ENCODE data around the gene TAS2R31. TPM values are rescaled to one million over a fixed set of nuclear protein-coding genes. Genes with fewer than 3 reads are reported as not detected.
"Not testable (repeated sequence)": the region's sequence is repeated elsewhere in the genome, so short reads cannot be mapped to it uniquely, and the experiment has no call there.

The TAS2R31 gene
- total and polyA plus RNA-seq, 10 of the 15 experiments (the other 5 are each of a cell fraction or from before 2014, with no cell fraction given), result 0.09 to 4.9 (median 0.77) TPM

DNA sequence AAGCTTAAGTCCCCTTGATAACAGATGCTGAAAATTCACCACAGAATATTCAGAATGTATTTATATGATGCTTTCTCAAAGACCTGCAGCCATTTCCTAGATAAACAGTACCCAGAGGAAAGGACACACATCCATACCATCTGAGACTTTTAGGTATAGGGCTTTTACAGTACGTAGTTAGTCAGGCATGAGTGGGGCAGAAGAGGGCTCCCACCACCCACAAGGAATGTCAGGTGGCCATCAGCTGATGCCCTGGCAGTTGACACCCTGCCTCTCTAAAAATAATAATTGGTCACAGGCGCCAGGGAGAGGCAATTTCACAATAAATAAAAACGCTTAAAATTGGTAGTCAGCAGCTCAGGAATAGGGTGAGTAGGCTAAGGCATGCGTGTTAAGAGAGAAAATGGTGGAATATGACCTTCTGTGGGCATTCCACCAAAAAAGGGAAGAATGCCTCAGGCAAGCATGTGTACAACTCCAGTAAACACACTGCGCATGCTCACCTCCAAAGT lies 38.7 kb upstream of the TAS2R31 start:
- Histone ChIP-seq H4K20me1 (ENCODE audit: control insufficient read depth, insufficient read depth) (no peaks in the 10 kb centered on the region), H3K36me3 (ENCODE audit: control insufficient read depth in 2 of 2, insufficient read depth in 2 of 2, low read length in 1 of 2) (no peaks in the 10 kb centered on the region), H3K27me3 (replicated peaks in 1 of 2; ENCODE audit: control insufficient read depth in 2 of 2, insufficient read depth in 2 of 2, low read length in 1 of 2) (no peaks in the 10 kb centered on the region), H3K4me3 (no peak overlapping the region), H3K79me2 (ENCODE audit: control insufficient read depth, insufficient read depth, low read length) (no peaks in the 10 kb centered on the region), H3K9ac (ENCODE audit: control insufficient read depth, insufficient read depth, low read length) (no peak overlapping the region), H2AFZ (ENCODE audit: control insufficient read depth, low read depth, low read length) (no peak overlapping the region), H3K9me3 (replicated peaks; ENCODE audit: control insufficient read depth, insufficient read depth, low read length) (no peaks in the 10 kb centered on the region; the same call in 2 of the 3 replicates), H3K27ac (ENCODE audit: control insufficient read depth, insufficient read depth) (no peak overlapping the region), H3K4me1 (ENCODE audit: control insufficient read depth, insufficient read depth, low read length) (no peaks in the 10 kb centered on the region), H3K4me2 (ENCODE audit: control insufficient read depth, insufficient read depth) (no peak overlapping the region)
- intact Hi-C loops (cut with micrococcal nuclease; ENCODE audit: unreplicated experiment), result loop anchor here (1.0 kb wide), 1 partner anchor 55 kb away; no protein-coding TSS in a partner anchor
- BruUV-seq (replicated peaks), result no TSS peak
- ChIA-PET POLR2A (no interaction called here), CTCF (no interaction called here), RAD21 (ENCODE audit: unreplicated experiment) (no interaction called here), SMC1A (ENCODE audit: uncharacterized antibody, unreplicated experiment) (no interaction called here)
- 85% methylated on average over 5 of the region's 5 CpGs for WGBS (ENCODE audit: insufficient coverage, insufficient replicate concordance, low lambda C conversion rate, missing lambda C conversion rate)
- FAIRE-seq (no peak), ATAC-seq (no peak), DNase-seq (ENCODE audit: low read depth, low spot score) (no peak)
- TF ChIP-seq JUND (IDR thresholded peaks at IDR 0.05; ENCODE audit: low read depth, low read length) (no peak), BRCA1 (IDR thresholded peaks at IDR 0.05; ENCODE audit: low read depth, low read length) (no peak), CHD2 (IDR thresholded peaks at IDR 0.05; ENCODE audit: borderline replicate concordance, low read depth, low read length) (no peak), ZSCAN29 (IDR thresholded peaks at IDR 0.05) (no peak)
- in situ Hi-C loops (cut with MboI), result loop anchor here (5.0 kb wide), 1 partner anchor 53 kb away; no protein-coding TSS in a partner anchor

DNA sequence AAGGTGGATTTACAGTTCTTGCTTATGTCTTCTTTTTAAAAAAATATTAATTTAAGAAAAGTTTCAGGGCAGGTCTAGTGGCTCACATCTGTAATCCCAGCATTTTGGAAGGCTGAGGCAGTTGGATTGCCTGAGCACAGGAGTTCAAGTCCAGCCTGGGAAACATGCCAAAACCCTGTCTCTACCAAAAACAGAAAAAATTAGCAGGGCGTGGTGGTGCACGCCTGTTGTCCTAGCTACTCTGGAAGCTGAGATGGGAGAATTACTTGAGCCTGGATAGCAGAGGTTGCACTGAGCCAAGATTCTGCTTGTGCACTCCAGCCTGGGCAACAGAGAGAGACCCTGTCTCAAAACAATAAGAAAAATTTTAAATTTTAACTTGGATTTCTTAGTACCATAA lies 36.3 kb upstream of the TAS2R31 start:
- BruUV-seq (replicated peaks), result no TSS peak

DNA sequence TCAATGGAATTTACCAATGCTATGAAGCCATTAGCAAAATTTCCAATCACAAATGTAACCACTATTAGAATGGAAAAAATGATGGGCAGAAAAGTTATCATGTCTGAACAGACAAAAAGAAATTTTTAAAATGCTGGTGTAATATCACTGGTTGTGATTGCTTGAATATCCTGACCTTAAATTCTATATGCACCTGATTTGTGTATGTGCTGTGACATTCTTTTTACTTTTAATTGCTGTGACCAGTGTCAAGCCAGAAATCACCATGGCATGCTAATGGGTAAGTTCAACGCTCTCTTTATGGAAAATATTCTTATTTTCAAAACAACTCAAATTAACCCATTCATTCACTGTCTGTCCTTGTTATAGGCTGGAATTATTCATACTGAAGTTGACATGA lies 31.0 kb upstream of the TAS2R31 start, which contains the start of gene TAS2R46:
Gene TAS2R46, minus strand, starts transcription at position 101 of the 400 bp plus-strand sequence. Its CDS starts 0 bp downstream, at position 101.
- H3K4me1 ChIP-seq (ENCODE audit: control insufficient read depth, insufficient read depth, low read length); intact Hi-C loops (cut with micrococcal nuclease; ENCODE audit: unreplicated experiment); H3K27me3 ChIP-seq (replicated peaks in 1 of 2; ENCODE audit: control insufficient read depth in 2 of 2, insufficient read depth in 2 of 2, low read length in 1 of 2); POLR2A ChIA-PET; in situ Hi-C loops (cut with MboI); ATAC-seq; H3K27ac ChIP-seq (ENCODE audit: control insufficient read depth, insufficient read depth); BruUV-seq (replicated peaks); FAIRE-seq; H3K9me3 ChIP-seq (replicated peaks; ENCODE audit: control insufficient read depth, insufficient read depth, low read length); SMC1A ChIA-PET (ENCODE audit: uncharacterized antibody, unreplicated experiment); DNase-seq (ENCODE audit: low read depth, low spot score); H3K4me3 ChIP-seq; H3K9ac ChIP-seq (ENCODE audit: control insufficient read depth, insufficient read depth, low read length); RAD21 ChIA-PET (ENCODE audit: unreplicated experiment); H2AFZ ChIP-seq (ENCODE audit: control insufficient read depth, low read depth, low read length); H3K79me2 ChIP-seq (ENCODE audit: control insufficient read depth, insufficient read depth, low read length); H3K36me3 ChIP-seq (ENCODE audit: control insufficient read depth in 2 of 2, insufficient read depth in 2 of 2, low read length in 1 of 2); H3K4me2 ChIP-seq (ENCODE audit: control insufficient read depth, insufficient read depth); H4K20me1 ChIP-seq (ENCODE audit: control insufficient read depth, insufficient read depth): not testable (repeated sequence)
- CTCF ChIA-PET, result interaction anchor here (0.7 kb wide), 1 partner anchor 483 kb away, joined by 3 read pairs; no protein-coding TSS in a partner anchor
- WGBS (ENCODE audit: insufficient coverage, insufficient replicate concordance, low lambda C conversion rate, missing lambda C conversion rate), result 100% methylated on average over 1 of the region's 1 CpG

More for the DNA sequence above, 36.3 kb upstream of the TAS2R31 start:
- H4K20me1 ChIP-seq (ENCODE audit: control insufficient read depth, insufficient read depth), result no peaks in the 10 kb centered on the region
- no peaks in the 10 kb centered on the region for H3K27me3 ChIP-seq (replicated peaks in 1 of 2; ENCODE audit: control insufficient read depth in 2 of 2, insufficient read depth in 2 of 2, low read length in 1 of 2)
- CTCF ChIA-PET, result no interaction called here
- no peak overlapping the region for H3K4me3 ChIP-seq
- H3K27ac ChIP-seq (ENCODE audit: control insufficient read depth, insufficient read depth), result no peak overlapping the region
- RAD21 ChIA-PET (ENCODE audit: unreplicated experiment), result no interaction called here
- H3K9ac ChIP-seq (ENCODE audit: control insufficient read depth, insufficient read depth, low read length), result no peak overlapping the region
- ATAC-seq (no peak), FAIRE-seq (no peak), DNase-seq (ENCODE audit: low read depth, low spot score) (no peak)
- no peak overlapping the region for H3K4me2 ChIP-seq (ENCODE audit: control insufficient read depth, insufficient read depth)
- no peaks in the 10 kb centered on the region; the same call in 2 of the 3 replicates for H3K9me3 ChIP-seq (replicated peaks; ENCODE audit: control insufficient read depth, insufficient read depth, low read length)
- 88% methylated on average over 2 of the region's 2 CpGs for WGBS (ENCODE audit: insufficient coverage, insufficient replicate concordance, low lambda C conversion rate, missing lambda C conversion rate)
- H3K36me3 ChIP-seq (ENCODE audit: control insufficient read depth in 2 of 2, insufficient read depth in 2 of 2, low read length in 1 of 2), result no peaks in the 10 kb centered on the region
- H3K79me2 ChIP-seq (ENCODE audit: control insufficient read depth, insufficient read depth, low read length), result no peaks in the 10 kb centered on the region
- intact Hi-C loops (cut with micrococcal nuclease; ENCODE audit: unreplicated experiment), result no loop called here
- TF ChIP-seq RELA (IDR thresholded peaks at IDR 0.05; ENCODE audit: borderline replicate concordance, partially characterized antibody) (no peak), GABPA (IDR thresholded peaks at IDR 0.05; ENCODE audit: low read depth) (no peak), TCF12 (IDR thresholded peaks at IDR 0.05; ENCODE audit: low read depth, low read length) (no peak), MYC (IDR thresholded peaks at IDR 0.05; ENCODE audit: insufficient read depth, insufficient read length, insufficient replicate concordance, low read length, severe bottlenecking) (no peak), FOXM1 (IDR thresholded peaks at IDR 0.05; ENCODE audit: low read depth, low read length) (no peak)
- H3K4me1 ChIP-seq (ENCODE audit: control insufficient read depth, insufficient read depth, low read length), result no peaks in the 10 kb centered on the region
- SMC1A ChIA-PET (ENCODE audit: uncharacterized antibody, unreplicated experiment), result no interaction called here
- H2AFZ ChIP-seq (ENCODE audit: control insufficient read depth, low read depth, low read length), result no peak overlapping the region
- POLR2A ChIA-PET, result no interaction called here
- in situ Hi-C loops (cut with MboI), result no loop called here
